GM21515 (cell line): ENCODE results near the gene TLX2.
A peak's percentile ranks its signal among the peaks of the same experiment; 100 is the strongest.

Source experiments
- ATAC-seq: cut with Tn5 transposase; IDR thresholded peaks from one replicate; pipeline ENCODE4 v1.9.1; 2021; ENCODE audit not compliant: unreplicated experiment

Gene TLX2

GRCh38 chr2:74496997-74497776 lies 17.1 kb upstream of the TLX2 start:
- ATAC-seq: no peak

DNA sequence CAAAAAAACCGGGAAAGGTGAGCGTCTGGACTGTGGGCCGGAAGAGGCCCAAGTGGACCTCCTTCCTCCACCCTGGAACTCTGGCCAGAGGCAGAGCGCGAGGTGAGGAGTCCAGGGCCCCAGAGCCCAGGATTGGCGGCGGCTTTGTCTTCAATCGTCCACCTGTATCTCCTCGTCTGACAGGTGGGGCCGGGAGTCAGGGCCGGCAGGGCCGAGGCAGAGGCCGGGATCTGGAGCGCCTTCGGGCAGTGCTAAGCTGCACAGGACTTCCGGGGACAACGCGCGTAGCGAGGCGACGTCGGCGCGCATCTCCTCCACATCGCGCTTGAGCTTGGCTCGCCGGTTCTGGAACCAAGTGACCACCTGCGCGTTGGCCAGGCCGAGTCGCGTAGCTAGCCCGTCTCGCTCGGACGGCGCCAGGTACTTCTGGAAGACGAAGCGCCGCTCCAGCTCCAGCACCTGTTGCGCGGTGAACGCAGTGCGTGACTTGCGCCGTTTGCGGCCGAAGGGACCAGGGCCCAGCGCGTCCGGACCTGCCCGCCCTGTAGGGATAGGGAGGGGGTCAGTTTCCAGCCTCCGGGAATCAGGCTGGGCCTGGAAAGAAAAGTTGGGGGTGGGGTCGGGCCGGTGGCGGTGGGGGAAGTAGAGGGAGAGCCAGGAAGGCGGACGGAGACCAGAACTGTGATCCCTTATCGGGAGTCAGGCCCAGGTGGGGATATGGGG lies 16.3 kb upstream of the TLX2 start:
- ATAC-seq: no peak

DNA sequence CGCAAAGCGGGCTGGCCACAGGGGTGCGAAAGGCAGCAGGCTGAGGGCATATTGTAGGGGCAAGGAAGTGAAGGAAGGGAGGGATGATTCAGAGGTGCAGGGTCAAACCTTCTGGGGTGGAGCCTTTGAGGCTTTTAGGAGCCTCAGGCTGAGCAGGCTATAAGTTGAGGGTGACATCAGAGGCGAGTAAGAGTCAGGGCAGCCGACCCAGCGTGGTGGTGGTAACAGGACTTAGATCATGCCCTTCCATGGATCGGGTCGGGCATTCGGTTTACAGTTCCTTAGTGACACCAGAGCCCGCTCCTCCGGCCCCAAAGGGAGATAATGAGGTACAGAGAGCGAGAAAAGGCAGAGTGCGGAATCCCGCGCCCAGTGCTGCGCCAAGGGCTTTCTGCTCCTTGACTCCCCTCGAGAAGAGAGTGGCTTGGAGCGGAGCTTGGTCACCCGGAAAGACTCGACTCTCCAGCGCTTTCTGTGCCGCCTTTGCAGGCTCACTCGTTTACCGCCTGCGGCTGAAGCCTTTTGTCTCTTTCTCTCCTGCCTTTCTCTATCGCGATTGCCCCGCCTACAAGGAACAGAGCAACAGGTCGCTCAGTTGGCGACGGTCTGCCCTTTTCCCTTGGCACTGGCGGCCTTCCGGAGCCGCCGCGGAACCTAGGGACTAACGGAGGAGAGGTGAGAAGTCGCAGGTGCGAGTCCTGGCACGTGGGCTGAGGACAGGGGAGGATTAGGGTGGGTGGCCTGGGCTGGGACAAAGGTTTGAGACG lies 15.6 kb upstream of the TLX2 start:
- ATAC-seq: no peak

- no peak for ATAC-seq
These were observed 14.8 kb upstream of the TLX2 start, which contains the start of gene LBX2 for GRCh38 chr2:74499267-74499939. LBX2 (minus strand) TSS chr2:74499603; CDS start chr2:74499537, 66 bp downstream.

GRCh38 chr2:74499940-74500577 lies 14.2 kb upstream of the TLX2 start:
- no peak for ATAC-seq

DNA sequence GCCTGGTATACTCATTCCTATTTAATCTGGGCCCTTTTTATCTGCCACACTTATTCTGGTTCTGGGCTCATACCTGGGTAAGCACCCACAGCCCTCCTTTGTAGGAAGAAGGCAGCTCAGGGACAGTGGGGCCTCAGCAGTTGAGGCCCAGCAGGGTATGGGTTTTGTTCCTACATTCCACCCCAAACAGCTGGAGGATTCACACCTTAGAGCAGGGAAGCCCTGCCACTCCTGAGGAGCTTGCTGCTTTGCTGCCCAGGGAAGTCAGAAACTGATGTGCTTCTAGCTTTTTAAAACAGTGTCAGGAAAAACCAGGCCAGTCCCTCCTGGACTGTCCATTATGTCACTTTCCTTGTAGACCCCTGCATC lies 13.7 kb upstream of the TLX2 start:
- ATAC-seq: no peak

- no peak for ATAC-seq
These were observed 12.7 kb upstream of the TLX2 start for GRCh38 chr2:74501335-74502071.

GRCh38 chr2:74502147-74502719 lies 12.0 kb upstream of the TLX2 start:
- ATAC-seq: no peak

GRCh38 chr2:74502720-74503505 lies 11.3 kb upstream of the TLX2 start:
- peak; percentile 33 for ATAC-seq

- ATAC-seq: no peak
These were observed 10.5 kb upstream of the TLX2 start for GRCh38 chr2:74503506-74504475.

DNA sequence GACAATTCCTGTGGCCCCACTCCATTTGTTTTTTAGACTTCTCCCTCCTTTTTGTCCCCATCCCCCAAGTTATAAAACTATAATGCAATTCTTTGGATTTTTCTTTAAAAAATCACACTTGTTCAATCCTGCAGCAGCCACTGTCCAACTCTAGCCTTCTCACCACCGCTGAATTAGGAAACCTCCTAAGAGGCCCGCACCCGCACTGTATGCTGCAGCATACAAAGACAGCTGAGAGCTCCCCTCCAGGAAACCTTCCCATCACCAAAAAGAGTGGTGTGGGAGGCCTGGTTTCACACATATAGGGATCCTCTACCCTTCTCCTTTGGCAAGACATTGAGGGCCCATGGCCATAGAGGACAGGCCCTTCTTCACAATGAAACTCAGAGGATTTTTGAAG lies 9.7 kb upstream of the TLX2 start:
- no peak for ATAC-seq

DNA sequence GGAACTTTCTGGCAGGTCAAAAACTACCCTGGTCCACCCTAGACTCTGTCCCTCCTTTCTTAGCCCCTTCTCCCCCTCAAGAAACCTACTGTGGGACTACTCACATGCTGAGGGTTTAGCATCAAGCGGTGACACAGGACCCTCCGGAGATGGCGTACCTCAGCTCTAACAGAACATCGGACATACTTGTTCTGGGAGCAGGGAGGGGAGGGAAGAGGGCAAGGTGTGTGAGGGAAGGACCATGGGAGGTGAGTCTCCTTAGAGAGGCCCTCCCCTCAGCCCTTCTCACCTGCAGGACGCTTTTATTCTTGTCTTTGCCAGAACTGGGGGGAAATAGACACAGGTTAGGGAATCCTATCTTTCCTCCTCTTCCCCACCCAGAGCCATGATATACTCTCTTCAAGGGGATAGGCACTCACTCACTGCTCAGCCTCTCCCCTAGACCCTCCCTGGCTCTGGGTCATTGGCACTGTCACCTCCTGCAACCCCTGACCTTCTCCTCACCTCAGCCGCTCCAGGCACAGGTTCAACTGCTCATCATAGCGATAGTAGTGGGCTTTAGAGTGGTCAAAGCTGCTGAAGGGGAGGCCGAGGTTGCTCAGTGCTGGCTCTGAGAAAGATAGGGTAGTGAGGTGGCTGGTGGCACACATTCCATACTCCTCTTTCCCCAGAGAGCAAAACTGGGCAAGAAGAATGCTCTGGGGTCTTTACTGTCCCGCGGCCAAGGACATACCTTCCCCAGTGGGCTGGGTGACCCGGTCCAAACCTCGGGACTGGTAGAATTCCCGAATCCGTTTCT lies 8.6 kb upstream of the TLX2 start:
- ATAC-seq: no peak

- peak; percentile 88 for ATAC-seq
These were observed 6.9 kb upstream of the TLX2 start, which contains the start of gene PCGF1 for GRCh38 chr2:74507145-74507925. PCGF1 (minus strand) TSS chr2:74507695; CDS start chr2:74507668, 27 bp downstream.

- peak; percentile 12 for ATAC-seq
These were observed 6.2 kb upstream of the TLX2 start for GRCh38 chr2:74507926-74508520.

DNA sequence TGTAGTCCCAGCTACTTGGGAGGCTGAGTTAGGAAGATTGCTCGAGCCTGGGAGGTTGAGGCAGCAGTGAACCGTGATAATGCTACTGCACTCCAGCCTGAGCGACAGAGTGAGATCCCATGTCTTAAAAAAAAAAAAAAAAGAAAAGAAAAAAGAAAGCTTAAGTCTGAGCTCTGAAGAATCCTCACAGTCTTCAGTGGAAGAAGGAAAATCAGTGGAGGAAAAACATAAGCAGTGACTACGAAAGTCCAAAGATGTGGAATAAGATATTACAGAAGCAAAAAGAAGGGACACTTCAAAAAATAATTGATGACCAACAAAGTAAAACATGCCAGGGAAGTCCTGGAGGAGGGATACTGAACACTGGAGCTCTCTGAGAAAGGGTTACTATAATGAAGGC lies 4.0 kb upstream of the TLX2 start:
- ATAC-seq: no peak
